Measurements from ENCODE around the gene SUPT16H.

Gene SUPT16H

DNA sequence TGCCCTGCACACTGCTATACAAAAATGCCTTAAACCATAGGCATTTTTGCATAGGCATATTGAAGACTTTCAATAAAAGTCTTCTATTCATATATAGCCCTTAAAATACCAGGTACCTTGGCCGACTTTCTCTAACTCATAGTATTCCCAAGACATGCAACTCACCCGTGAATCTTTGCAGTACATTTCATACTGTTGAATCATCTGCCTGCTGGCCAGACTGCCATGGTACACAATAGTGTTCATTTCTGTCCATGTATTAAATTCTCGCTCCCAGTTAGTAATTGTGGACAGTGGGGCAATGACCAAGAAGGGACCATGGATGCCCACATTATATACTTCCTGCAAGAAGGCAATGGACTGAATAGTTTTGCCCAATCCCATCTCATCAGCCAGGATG lies 24.3 kb upstream of the SUPT16H start:
- H3K27me3 ChIP-seq (ENCODE audit: control insufficient read depth, low read length), result no peaks in the 10 kb centered on the region
- no peak overlapping the region for H3K27ac ChIP-seq (ENCODE audit: low read depth, low read length)
- H3K4me1 ChIP-seq (ENCODE audit: control insufficient read depth, low read length), result no peaks in the 10 kb centered on the region
- no peak for TF ChIP-seq EZH2phosphoT487 (IDR thresholded peaks at IDR 0.05; ENCODE audit: borderline replicate concordance, low read length)
- TF ChIP-seq, protein P1, sequence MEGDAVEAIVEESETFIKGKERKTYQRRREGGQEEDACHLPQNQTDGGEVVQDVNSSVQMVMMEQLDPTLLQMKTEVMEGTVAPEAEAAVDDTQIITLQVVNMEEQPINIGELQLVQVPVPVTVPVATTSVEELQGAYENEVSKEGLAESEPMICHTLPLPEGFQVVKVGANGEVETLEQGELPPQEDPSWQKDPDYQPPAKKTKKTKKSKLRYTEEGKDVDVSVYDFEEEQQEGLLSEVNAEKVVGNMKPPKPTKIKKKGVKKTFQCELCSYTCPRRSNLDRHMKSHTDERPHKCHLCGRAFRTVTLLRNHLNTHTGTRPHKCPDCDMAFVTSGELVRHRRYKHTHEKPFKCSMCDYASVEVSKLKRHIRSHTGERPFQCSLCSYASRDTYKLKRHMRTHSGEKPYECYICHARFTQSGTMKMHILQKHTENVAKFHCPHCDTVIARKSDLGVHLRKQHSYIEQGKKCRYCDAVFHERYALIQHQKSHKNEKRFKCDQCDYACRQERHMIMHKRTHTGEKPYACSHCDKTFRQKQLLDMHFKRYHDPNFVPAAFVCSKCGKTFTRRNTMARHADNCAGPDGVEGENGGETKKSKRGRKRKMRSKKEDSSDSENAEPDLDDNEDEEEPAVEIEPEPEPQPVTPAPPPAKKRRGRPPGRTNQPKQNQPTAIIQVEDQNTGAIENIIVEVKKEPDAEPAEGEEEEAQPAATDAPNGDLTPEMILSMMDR (IDR thresholded peaks at IDR 0.05; ENCODE audit: low read depth, low read length, poor library complexity, severe bottlenecking), result no peak
- no peaks in the 10 kb centered on the region for H3K9me2 ChIP-seq (replicated peaks; ENCODE audit: control insufficient read depth, low read length)
- no peaks in the 10 kb centered on the region for H3K79me2 ChIP-seq (ENCODE audit: control insufficient read depth, low read length)
- H3K4me2 ChIP-seq (ENCODE audit: low read length), result no peak overlapping the region
- no peak overlapping the region for H3K4me3 ChIP-seq (ENCODE audit: low read length)
- no peaks in the 10 kb centered on the region for H4K20me1 ChIP-seq (ENCODE audit: control insufficient read depth, insufficient read depth, low read depth, low read length)
- H3F3A ChIP-seq (ENCODE audit: control insufficient read depth, insufficient read depth), result peaks cover 3% of the 10 kb centered on the region; the same call in 1 of the 2 replicates
- no peaks in the 10 kb centered on the region for H3K9me3 ChIP-seq (ENCODE audit: control insufficient read depth, insufficient read depth, low read length)
- peaks cover 94% of the 10 kb centered on the region for H3K36me3 ChIP-seq (ENCODE audit: control insufficient read depth, low read length)

DNA sequence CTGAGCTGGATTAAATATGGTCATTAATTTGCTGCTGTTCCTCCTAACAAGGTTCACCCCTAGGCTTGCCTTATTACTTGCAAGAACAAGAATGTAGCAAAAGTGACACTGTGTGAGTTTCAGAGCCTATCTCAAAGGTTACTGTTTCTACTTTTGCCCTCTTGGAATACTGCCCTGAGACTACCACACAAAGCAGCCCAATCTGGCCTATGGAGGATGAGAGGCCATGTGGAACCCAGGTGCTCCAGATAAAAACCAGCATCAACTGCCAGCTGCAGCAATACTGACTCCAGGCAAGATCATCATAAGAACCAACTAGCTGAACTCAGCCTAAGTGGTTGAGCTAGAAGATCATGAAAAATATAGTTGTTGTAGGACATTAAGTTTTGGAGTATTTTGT lies 22.4 kb upstream of the SUPT16H start:
- TF ChIP-seq, protein P1 (IDR thresholded peaks at IDR 0.05; ENCODE audit: low read depth, low read length, poor library complexity, severe bottlenecking), result no peak
- no peak for TF ChIP-seq EZH2phosphoT487 (IDR thresholded peaks at IDR 0.05; ENCODE audit: borderline replicate concordance, low read length)
- H3K9me2 ChIP-seq (replicated peaks; ENCODE audit: control insufficient read depth, low read length), result no peaks in the 10 kb centered on the region
- no peaks in the 10 kb centered on the region for H3K4me1 ChIP-seq (ENCODE audit: control insufficient read depth, low read length)
- no peaks in the 10 kb centered on the region for H3K9me3 ChIP-seq (ENCODE audit: control insufficient read depth, insufficient read depth, low read length)
- H3K36me3 ChIP-seq (ENCODE audit: control insufficient read depth, low read length), result peaks cover 95% of the 10 kb centered on the region
- no peaks in the 10 kb centered on the region for H3K27me3 ChIP-seq (ENCODE audit: control insufficient read depth, low read length)
- peaks cover 3% of the 10 kb centered on the region; the same call in 1 of the 2 replicates for H3F3A ChIP-seq (ENCODE audit: control insufficient read depth, insufficient read depth)
- no peak overlapping the region for H3K4me3 ChIP-seq (ENCODE audit: low read length)
- no peaks in the 10 kb centered on the region for H3K79me2 ChIP-seq (ENCODE audit: control insufficient read depth, low read length)
- no peaks in the 10 kb centered on the region for H4K20me1 ChIP-seq (ENCODE audit: control insufficient read depth, insufficient read depth, low read depth, low read length)
- H3K27ac ChIP-seq (ENCODE audit: low read depth, low read length), result no peak overlapping the region
- H3K4me2 ChIP-seq (ENCODE audit: low read length), result no peak overlapping the region

DNA sequence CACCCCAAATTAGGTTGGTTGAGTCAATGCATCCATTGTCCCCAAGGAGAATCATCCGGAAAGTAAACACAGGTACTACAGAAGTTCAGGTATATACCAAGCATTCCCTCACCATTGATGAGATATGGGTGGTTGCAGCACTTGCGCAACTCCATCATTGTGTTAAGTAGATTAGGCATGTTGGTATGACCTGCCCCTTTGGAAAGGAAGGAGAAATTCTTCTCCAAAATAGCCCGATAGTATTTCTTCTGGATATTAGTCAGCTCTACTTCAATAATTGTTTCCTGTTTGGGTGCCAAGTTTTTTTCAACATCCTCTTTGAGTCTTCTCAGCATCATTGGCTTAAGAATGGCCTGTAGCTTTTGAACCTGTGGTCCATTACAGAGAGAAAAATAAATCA lies 21.3 kb upstream of the SUPT16H start:
- Histone ChIP-seq H3K36me3 (ENCODE audit: control insufficient read depth, low read length) (peaks cover 95% of the 10 kb centered on the region), H3K4me1 (ENCODE audit: control insufficient read depth, low read length) (no peaks in the 10 kb centered on the region), H3K27me3 (ENCODE audit: control insufficient read depth, low read length) (no peaks in the 10 kb centered on the region), H3K4me2 (ENCODE audit: low read length) (no peak overlapping the region), H4K20me1 (ENCODE audit: control insufficient read depth, insufficient read depth, low read depth, low read length) (no peaks in the 10 kb centered on the region), H3K79me2 (ENCODE audit: control insufficient read depth, low read length) (no peaks in the 10 kb centered on the region), H3K9me3 (ENCODE audit: control insufficient read depth, insufficient read depth, low read length) (no peaks in the 10 kb centered on the region), H3F3A (ENCODE audit: control insufficient read depth, insufficient read depth) (peaks cover 3% of the 10 kb centered on the region; the same call in 1 of the 2 replicates), H3K27ac (ENCODE audit: low read depth, low read length) (no peak overlapping the region), H3K9me2 (replicated peaks; ENCODE audit: control insufficient read depth, low read length) (no peaks in the 10 kb centered on the region), H3K4me3 (ENCODE audit: low read length) (no peak overlapping the region)
- no peak for TF ChIP-seq EZH2phosphoT487 (IDR thresholded peaks at IDR 0.05; ENCODE audit: borderline replicate concordance, low read length)
- TF ChIP-seq, protein P1 (IDR thresholded peaks at IDR 0.05; ENCODE audit: low read depth, low read length, poor library complexity, severe bottlenecking), result no peak
